Fibroblast of the aortic adventitia (primary cell): Measurements from ENCODE around the gene RCBTB1. TPM values are rescaled to one million over a fixed set of nuclear protein-coding genes. Genes with fewer than 3 reads are reported as not detected.
"Not testable (repeated sequence)": the region's sequence is repeated elsewhere in the genome, so short reads cannot be mapped to it uniquely, and the experiment has no call there.

Experiments
- DNase-seq: peaks from one replicate; pipeline ENCODE4 v3.0.0-alpha.2; 2010; ENCODE audit warnings: low read depth
- H3K4me3 ChIP-seq: 2 replicates; pipeline ENCODE4 v1.5.1; 2011; ENCODE audit warnings: low read depth, mild to moderate bottlenecking, control low read depth, low read length, moderate library complexity
- CTCF ChIP-seq: IDR thresholded peaks from 2 replicates; pipeline ENCODE4 v1.5.1; 2011; ENCODE audit warnings: mild to moderate bottlenecking, low read length, control low read depth, inconsistent platforms; ENCODE audit not compliant: insufficient read depth
- total RNA-seq: library from RNA; depleted of rRNA; stranded (reverse); fragments of >200 nt; gene quantifications from 2 replicates; pipeline ENCODE4 v1.2.3, GENCODE V29; 2012; ENCODE audit warnings: low replicate concordance

Gene RCBTB1
- total RNA-seq, 1 donor, result 24.0 TPM

- H3K4me3 ChIP-seq, result no peak overlapping the region
- no peak for DNase-seq
- TF ChIP-seq CTCF, result no peak
These were observed 19.2 kb upstream of the RCBTB1 start for GRCh38 chr13:49604570-49604969.

- H3K4me3 ChIP-seq, DNase-seq: not testable (repeated sequence)
These were observed 17.3 kb upstream of the RCBTB1 start for GRCh38 chr13:49602615-49603014.

- no peak for DNase-seq
- TF ChIP-seq CTCF, result no peak
- no peak overlapping the region for H3K4me3 ChIP-seq
These were observed 16.6 kb upstream of the RCBTB1 start for GRCh38 chr13:49602005-49602404.

GRCh38 chr13:49597043-49597641 lies 11.8 kb upstream of the RCBTB1 start:
- no peak for DNase-seq
- H3K4me3 ChIP-seq, result no peak overlapping the region
- no peak for TF ChIP-seq CTCF

- no peak for DNase-seq
- no peak overlapping the region for H3K4me3 ChIP-seq
- TF ChIP-seq CTCF, result no peak
These were observed 10.9 kb upstream of the RCBTB1 start for GRCh38 chr13:49596221-49596620.

- no peak for TF ChIP-seq CTCF
- no peak for DNase-seq
- H3K4me3 ChIP-seq, result no peak overlapping the region
These were observed 9.2 kb upstream of the RCBTB1 start for GRCh38 chr13:49594576-49594975.

- DNase-seq, H3K4me3 ChIP-seq: not testable (repeated sequence)
These were observed 8.5 kb upstream of the RCBTB1 start for GRCh38 chr13:49593876-49594275.

- H3K4me3 ChIP-seq, DNase-seq: not testable (repeated sequence)
These were observed 5.4 kb upstream of the RCBTB1 start for GRCh38 chr13:49590714-49591113.
